ENCODE data around the gene TIPARP. TPM values are rescaled to one million over a fixed set of nuclear protein-coding genes. Genes with fewer than 3 reads are reported as not detected.
"Not testable (repeated sequence)": the region's sequence is repeated elsewhere in the genome, so short reads cannot be mapped to it uniquely, and the experiment has no call there.

The TIPARP gene
- total RNA-seq, 1 experiment from 2014 or later, result 46.1 TPM

DNA sequence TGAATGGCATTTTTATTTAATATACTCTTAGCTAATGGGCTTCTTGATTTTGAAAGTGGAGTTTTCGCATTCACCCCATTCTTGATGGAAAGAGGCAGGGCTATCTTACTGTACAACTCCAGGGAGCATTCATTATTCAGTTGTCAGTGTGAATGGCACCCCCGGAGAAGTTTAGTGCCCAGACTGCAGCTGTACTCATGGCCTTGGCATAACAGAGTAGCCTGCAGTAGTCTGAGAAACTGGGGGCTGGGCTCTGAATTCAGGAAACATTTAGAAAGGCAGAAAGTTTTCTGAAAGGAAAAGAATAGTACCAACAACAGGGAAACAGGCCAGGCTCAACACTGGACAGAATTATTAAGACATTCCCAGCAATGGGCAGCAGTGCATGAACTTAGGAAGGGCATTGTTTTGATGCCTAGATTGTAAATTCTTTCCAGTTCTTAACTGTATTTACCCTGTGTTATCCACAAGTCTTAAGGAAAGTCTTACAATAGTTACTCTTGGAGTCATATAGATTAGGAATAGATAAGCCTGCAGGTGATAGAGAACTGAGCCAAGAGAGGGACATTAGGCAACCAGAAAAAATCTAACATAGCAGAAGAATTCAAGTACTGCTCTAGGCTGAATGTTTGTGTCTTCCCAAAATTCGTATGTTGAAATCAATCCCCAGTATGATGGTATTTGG lies 44.4 kb downstream of the TIPARP start:
- Histone ChIP-seq H3K27me3 (no peaks in the 10 kb centered on the region), H3K9me3 (no peaks in the 10 kb centered on the region), H3K4me3 (no peak overlapping the region), H3K36me3 (peaks cover 39% of the 10 kb centered on the region)
- DNase-seq, result no peak

DNA sequence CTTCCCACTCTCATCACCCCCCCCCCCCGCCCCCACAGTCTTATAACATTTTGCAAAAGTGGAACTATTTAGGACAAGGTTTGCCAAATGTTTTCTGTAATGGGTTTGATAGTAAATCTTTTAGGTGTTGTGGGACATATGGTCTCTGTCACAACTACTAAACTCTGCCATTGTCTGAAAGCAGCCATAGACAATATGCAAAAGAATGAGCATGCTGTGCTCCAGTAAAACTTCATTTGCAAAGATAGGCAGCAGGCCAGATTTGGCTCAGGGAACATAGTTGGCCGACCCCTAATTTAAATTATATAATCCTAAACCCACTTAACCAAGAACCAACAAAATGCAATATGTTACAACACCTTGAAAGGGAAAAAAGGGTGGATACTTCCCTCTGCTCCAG lies 46.4 kb downstream of the TIPARP start:
- H3K4me3 ChIP-seq, result no peak overlapping the region
- no peaks in the 10 kb centered on the region for H3K9me3 ChIP-seq
- peaks cover 24% of the 10 kb centered on the region for H3K36me3 ChIP-seq
- DNase-seq, result no peak
- H3K27me3 ChIP-seq, result no peaks in the 10 kb centered on the region

DNA sequence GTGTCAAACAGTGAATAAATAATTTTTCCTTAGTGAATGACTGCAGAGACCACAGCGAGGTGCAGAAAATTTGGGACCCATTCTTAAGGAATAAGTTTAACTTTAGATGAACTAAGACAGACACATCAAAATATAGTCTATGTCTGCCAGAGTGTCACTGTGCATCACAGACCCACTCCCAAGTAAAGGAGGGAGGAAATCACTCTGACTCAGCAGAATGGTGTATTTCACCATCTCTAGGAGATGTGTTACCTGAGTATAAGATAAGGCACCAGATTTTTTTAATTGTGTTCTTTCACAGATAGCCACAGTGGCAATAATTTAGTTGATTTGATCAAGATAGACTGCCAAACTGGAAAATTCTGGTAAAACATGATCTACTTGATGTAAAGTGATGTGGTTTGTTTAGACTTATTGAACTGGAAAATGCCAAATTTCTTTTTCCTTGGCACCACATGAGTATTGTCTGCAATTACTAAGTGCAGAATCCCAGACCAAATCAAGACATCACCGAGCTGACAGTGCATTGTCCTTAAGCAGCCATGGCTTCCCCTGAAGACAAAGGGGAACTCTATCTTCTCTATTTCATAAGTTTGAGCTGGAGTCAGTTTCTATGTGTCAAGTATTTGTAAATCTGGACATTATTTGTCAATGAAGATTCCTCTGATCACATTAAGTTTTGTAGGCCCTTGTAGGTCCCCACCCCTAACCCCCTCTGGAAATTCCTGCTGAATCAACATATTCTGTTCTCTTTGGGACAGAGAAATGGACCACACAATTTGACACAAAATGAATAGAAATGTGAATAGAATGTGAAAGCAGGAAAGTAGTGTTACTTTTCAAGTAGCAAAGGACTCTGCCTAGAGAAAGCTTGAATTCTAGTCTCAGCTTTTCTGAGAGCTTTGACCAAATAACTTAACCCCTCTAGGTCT lies 47.6 kb downstream of the TIPARP start:
- Histone ChIP-seq H3K36me3 (peaks cover 13% of the 10 kb centered on the region), H3K27me3 (no peaks in the 10 kb centered on the region), H3K4me3 (no peak overlapping the region), H3K9me3 (no peaks in the 10 kb centered on the region)
- DNase-seq, result no peak

DNA sequence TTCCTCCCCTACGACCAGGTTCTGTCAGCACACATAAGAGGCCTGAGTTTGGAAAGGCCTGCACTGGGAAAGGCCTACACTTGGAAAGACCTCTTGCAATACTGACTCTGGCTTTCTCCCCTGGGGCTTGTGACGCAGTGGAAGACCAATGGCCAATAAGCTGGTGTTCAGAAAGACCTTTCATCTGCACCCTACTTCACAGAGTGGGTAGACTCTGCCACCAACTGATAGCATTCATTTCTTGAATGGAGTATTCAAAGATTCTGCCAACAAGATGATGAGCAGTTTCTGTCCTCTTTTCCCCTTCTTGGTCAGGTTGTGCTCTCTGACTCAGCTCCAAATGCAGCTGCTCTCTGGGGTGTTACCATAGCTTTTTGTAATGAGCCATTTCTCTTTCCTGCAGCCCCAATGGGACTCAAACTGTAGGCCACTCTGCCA lies 48.8 kb downstream of the TIPARP start:
- Histone ChIP-seq H3K36me3 (peaks cover 5% of the 10 kb centered on the region), H3K9me3 (no peaks in the 10 kb centered on the region), H3K27me3 (no peaks in the 10 kb centered on the region), H3K4me3 (no peak overlapping the region)
- no peak for DNase-seq

DNA sequence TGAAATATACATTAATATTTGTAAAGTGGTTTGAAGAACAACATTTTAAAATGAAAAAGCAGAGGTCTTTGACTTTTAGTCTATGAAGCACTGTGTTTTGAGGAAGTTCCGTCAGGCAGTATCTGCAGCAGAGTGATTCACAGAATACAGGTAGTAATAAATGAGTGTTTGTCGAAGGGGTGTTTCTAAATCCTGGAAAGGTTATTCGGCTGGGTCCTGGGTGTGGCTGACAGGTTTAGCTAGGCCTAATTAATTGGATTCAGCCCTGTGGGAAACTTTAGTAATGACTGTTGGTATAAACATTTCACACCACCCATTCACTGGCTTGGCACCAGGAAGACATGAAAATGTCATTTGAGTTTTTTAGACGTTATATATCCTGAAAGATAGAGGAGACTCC lies 51.3 kb downstream of the TIPARP start:
- Histone ChIP-seq H3K9me3 (no peaks in the 10 kb centered on the region), H3K4me3 (no peak overlapping the region), H3K36me3 (peaks cover 5% of the 10 kb centered on the region), H3K27me3 (no peaks in the 10 kb centered on the region)
- no peak for DNase-seq

DNA sequence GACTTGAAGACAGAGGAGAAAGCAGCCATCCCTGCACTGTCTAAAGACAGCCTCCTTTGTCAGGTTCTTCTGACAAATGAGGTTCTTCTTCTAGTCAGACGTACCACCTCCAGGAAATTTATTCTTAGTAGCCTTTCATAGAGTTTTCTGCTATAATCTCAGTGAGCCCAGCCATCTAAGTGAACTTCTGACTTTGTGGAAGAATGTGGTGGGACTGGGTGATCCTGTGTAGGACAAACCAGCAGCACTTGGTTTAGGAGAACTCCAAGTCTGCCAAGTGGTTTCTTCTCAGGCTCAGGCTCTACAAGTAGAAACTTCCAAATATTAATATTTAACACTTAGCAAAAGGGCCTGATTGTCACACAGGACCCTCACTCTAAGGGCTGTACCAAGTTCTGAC lies 52.1 kb downstream of the TIPARP start:
- Histone ChIP-seq H3K36me3 (peaks cover 5% of the 10 kb centered on the region), H3K9me3 (no peaks in the 10 kb centered on the region), H3K4me3 (no peak overlapping the region), H3K27me3 (no peaks in the 10 kb centered on the region)
- DNase-seq, result no peak

DNA sequence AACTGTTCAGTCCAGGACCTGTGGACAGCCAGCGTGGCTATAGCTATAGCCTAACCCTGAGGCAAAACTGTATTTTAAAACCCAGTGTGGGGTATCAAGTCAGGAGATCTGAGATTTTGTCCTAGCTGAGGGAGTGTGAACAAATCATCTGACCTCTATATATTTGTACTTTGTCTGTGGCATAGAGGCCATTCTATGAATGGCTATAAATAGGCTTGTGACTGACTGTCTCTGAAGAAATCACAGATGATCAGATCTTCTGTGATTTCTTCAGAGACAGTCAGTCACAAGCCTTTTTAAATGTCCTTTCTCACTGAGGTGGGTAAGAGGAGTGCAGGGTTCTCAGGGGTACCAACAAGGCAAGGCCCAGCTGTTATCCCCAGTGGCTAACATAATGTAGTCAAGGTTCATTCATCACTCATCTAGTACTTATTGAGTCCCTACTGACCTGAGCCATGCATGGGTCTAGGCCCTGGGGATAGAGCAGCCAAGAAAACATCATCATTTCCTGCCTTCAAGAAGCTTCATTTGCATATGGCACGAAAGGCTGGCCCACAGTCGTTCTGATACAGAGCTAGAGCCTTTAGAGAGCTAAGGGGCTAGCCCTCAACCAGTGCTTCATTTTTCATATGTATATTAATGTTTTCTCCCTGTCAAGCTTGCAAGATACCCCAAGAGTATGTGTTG lies 53.3 kb downstream of the TIPARP start:
- no peaks in the 10 kb centered on the region for H3K27me3 ChIP-seq
- DNase-seq, result no peak

DNA sequence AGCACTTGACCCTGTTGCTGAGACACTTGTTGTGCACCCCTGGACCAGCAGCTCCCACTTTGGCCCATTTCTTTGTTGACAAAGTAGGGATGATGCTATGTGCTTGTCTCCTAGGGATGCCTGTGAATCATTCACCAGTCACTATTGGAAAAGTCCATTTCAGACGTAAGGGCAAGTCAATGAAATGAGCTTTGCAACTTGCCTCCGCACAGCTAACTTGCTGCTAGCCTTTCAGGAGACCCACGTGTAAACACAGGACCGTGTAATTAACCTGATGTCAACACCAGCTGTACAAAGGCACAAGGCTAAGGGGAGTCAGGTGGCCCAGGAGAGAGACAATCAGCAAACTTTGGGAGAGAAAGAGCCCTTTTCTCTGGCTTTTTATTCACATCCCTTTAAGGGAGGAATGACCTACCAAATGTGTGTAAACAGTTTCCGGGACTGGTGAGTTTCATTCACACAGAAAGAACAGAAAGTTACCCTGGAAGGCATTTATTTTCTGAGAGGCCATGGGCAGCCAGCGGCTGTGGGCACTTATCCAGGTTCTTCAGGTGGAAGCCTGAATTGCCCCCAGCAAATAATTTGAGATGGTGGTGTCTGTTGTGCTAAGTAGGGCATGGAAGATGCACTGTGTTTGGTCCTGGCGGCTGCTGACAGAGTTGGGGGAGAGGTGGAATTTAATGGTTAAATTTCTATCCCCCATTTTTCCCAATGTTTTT lies 54.0 kb downstream of the TIPARP start:
- H3K27me3 ChIP-seq, result no peaks in the 10 kb centered on the region
- peaks cover 5% of the 10 kb centered on the region; the same call in 1 of the 2 replicates for H3K36me3 ChIP-seq
- DNase-seq, result no peak
- no peak overlapping the region for H3K4me3 ChIP-seq
- H3K9me3 ChIP-seq, result no peaks in the 10 kb centered on the region

More for the DNA sequence above, 53.3 kb downstream of the TIPARP start:
- no peak overlapping the region for H3K4me3 ChIP-seq
- no peaks in the 10 kb centered on the region for H3K9me3 ChIP-seq
- H3K36me3 ChIP-seq, result peaks cover 5% of the 10 kb centered on the region; the same call in 1 of the 2 replicates

DNA sequence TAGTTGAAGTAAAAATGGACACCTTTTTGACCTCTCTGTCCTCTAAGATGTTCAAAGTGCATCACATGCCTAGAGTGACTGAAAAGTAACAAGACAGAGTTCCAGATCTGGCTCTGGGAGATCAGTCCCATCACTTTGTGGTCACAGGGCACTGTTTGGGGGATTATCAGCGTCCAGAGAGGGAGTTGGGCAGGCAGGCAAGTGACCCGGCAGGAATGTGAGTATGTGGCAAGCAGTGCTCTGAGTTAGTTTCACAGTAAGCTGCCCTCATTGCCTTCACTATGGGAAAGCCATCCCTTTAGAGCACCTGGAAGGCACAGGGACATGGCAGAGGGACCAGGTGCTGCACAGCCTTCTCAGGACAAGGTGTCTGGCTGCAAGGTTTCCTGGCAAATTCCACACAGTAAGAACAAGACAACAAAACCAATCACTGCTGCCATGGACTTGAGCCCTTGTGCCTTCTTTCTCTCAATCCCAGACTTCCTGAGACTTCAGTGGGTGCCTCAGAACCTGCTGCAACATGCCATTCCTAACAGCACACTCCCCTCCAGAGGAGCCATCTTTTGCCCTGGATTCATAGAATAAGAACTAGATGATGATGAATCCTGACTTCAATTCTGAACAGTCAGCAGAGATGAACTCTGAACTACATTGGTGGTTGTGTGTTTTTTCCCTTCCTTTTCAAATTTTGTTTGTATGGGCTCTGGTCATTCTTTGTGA lies 55.2 kb downstream of the TIPARP start:
- Histone ChIP-seq H3K36me3 (peaks cover 2% of the 10 kb centered on the region; the same call in 1 of the 2 replicates), H3K4me3 (no peak overlapping the region), H3K9me3 (no peaks in the 10 kb centered on the region), H3K27me3 (no peaks in the 10 kb centered on the region)
- DNase-seq, result no peak

DNA sequence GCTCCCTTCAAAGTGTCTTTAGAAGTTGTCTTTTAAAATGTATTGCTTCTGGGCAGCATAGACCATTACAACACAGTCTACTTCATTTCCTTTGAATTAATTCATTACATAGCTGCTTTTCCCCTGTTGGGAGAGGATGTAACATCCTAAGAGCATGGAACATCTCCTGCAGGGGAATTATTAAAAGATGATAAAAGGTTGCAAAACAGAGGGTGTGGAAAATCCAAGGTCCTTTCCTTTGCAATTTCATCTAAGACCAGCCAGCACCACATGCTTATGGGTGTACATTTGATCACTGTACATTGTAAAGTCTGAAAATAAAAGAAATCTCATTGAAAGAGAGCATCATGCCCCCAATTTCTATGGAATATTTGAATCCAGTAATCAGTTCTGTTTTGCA lies 57.4 kb downstream of the TIPARP start:
- peaks cover 2% of the 10 kb centered on the region; the same call in 1 of the 2 replicates for H3K36me3 ChIP-seq

DNA sequence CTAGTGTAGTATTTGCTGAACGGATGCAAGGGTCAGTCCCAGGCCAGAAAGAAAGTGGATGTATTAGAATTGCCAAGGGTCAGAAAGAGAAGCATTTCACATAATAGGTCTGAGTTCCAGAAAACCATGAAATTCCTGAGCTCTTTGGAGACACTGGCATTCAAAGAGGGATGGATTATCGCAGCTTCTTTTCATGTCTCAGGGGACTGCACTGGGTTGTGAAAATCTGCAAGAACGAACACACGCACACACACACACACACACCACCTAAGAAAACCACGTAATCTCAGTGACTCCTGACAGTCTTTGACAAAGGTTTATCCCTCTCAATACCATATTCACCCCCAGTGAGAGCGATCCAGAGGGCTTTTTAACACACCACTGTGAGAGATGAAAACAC lies 57.9 kb downstream of the TIPARP start:
- H3K27me3 ChIP-seq, result no peaks in the 10 kb centered on the region
- no peaks in the 10 kb centered on the region for H3K36me3 ChIP-seq
- H3K9me3 ChIP-seq, result no peaks in the 10 kb centered on the region
- no peak overlapping the region for H3K4me3 ChIP-seq
- no peak for DNase-seq

More for the DNA sequence above, 57.4 kb downstream of the TIPARP start:
- Histone ChIP-seq H3K27me3 (no peaks in the 10 kb centered on the region), H3K9me3 (no peaks in the 10 kb centered on the region), H3K4me3 (no peak overlapping the region)
- no peak for DNase-seq

DNA sequence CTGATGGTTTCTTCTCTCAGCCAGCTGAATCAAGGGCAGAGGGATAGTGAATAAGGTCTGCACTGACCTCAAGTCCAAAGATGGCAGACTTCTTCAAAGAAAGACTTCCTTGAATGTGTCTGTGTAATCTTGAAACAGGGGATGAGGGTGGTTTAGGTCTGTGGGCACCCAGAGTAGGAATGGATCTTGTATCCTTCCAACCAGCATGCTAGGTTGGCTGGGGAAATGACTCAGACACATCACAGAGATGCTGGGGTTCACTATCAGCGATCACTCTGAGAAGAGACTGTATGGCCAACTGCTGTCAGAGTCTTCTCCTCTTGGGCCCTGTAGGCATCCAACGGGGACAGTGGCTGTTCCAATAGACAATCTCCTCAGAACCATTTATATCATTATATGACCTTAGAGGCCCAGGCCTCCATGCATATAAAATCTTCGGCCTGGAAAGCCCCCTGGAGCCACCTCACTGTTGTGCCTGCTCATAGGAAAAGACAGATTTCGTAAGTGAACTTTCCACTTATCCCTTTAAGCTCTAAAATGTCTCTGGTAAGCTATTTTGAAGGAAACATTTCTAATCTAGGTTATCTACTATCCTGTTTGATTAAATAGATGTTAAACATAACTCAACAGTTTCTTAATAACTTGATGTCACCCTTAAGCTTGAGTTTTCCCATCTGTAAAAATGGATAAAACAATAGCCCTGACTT lies 58.5 kb downstream of the TIPARP start:
- Histone ChIP-seq H3K4me3 (no peak overlapping the region), H3K27me3 (no peaks in the 10 kb centered on the region), H3K36me3 (no peaks in the 10 kb centered on the region), H3K9me3 (no peaks in the 10 kb centered on the region)
- no peak for DNase-seq

DNA sequence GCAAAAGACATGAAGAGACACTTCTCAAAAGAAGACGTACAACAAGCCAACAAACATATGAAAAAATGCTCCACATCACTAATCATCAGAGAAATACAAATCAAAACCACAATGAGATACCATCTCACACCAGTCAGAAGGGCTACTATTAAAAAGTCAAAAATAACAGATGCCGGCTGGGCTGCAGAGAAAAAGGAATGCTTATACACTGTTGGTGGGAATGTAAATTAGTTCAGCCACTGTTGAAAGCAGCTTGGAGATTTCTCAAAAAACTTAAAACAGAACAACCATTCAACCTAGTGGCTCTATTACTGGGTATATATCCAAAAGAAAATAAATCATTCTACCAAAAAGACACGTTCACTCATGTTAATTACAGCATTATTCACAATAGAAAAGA lies 60.3 kb downstream of the TIPARP start:
- DNase-seq, H3K4me3 ChIP-seq: not testable (repeated sequence)

DNA sequence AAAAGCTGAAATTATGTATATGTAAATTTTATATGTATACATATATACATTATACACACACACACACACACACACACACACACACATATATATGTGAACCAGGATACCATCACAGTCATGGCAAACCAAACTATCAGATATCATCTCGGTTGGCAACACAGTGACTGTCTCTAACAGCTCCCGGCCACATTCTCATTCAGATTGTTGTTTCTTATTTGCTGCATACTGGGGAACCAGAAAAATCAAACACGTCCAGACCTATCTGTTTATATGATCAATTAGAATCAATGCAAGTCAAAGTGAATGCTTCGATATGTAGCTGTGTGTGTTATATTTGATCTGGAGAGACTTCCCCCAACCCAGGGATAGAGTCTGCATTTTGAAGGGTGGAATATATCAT lies 61.1 kb downstream of the TIPARP start:
- no peak for DNase-seq
- Histone ChIP-seq H3K36me3 (no peaks in the 10 kb centered on the region), H3K9me3 (no peaks in the 10 kb centered on the region), H3K27me3 (no peaks in the 10 kb centered on the region), H3K4me3 (no peak overlapping the region)

More for the DNA sequence above, 60.3 kb downstream of the TIPARP start:
- H3K36me3 ChIP-seq, H3K27me3 ChIP-seq, H3K9me3 ChIP-seq: not testable (repeated sequence)

DNA sequence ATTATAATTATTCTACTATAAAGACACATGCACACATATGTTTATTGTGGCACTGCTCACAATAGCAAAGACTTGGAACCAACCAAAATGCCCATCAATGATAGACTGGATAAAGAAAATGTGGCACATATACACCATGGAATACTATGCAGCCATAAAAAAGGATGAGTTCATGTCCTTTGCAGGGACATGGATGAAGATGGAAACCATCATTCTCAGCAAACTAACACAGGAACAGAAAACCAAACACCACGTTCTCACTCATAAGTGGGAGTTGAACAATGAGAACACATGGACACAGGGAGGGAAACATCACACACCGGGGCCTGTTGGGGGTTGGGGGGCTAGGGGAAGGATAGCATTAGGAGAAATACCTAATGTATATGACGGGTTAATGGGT lies 62.7 kb downstream of the TIPARP start:
- H3K27me3 ChIP-seq, H3K4me3 ChIP-seq, H3K9me3 ChIP-seq, H3K36me3 ChIP-seq, DNase-seq: not testable (repeated sequence)

All from MG63 (cell line).